ENCODE data around the gene CARS2. TPM values are rescaled to one million over a fixed set of nuclear protein-coding genes. Genes with fewer than 3 reads are reported as not detected.
A peak's percentile ranks its signal among the peaks of the same experiment; 100 is the strongest.

Gene CARS2
- polyA plus RNA-seq, 3 donors from 2014 or later: 40.8 to 54.5 (median 40.8) TPM

- H3K4me1 Mint-ChIP-seq: peaks cover 5% of the 10 kb centered on the region in 2 donors
- peaks cover 3 to 19% (median 6%) of the 10 kb centered on the region in 3 donors for H3K36me3 Mint-ChIP-seq
- peaks cover 0 to 10% (median 0%) of the 10 kb centered on the region in 3 donors for H3K27me3 Mint-ChIP-seq (ENCODE audit: low read depth in 3 of 3)
- DNase-seq: no peak
- H3K9me3 Mint-ChIP-seq: no peaks in the 10 kb centered on the region
- H3K4me3 Mint-ChIP-seq: no peak overlapping the region
- peak overlapping the region in 1 of 6 donors; percentile 29 for H3K27ac Mint-ChIP-seq
Observed at GRCh38 chr13:110642291-110642981, 63.5 kb downstream of the CARS2 start.

- Mint-ChIP-seq H3K9me3 (no peaks in the 10 kb centered on the region), H3K36me3 (peaks cover 3 to 19% (median 6%) of the 10 kb centered on the region in 3 donors), H3K4me3 (no peak overlapping the region), H3K27ac (no peak overlapping the region), H3K27me3 (ENCODE audit: low read depth in 3 of 3) (peaks cover 0 to 10% (median 0%) of the 10 kb centered on the region in 3 donors), H3K4me1 (peaks cover 5% of the 10 kb centered on the region in 2 donors)
- DNase-seq: no peak
Observed at GRCh38 chr13:110641055-110642015, 64.6 kb downstream of the CARS2 start.

- H3K27me3 Mint-ChIP-seq (ENCODE audit: low read depth in 3 of 3): peaks cover 0 to 10% (median under 1%) of the 10 kb centered on the region in 3 donors
- peaks cover 0 to 19% (median 6%) of the 10 kb centered on the region in 3 donors for H3K36me3 Mint-ChIP-seq
- no peak overlapping the region for H3K4me3 Mint-ChIP-seq
- peaks cover 5% of the 10 kb centered on the region in 2 donors for H3K4me1 Mint-ChIP-seq
- H3K27ac Mint-ChIP-seq: peak overlapping the region in 1 of 6 donors; percentile 40
- DNase-seq: no peak
- H3K9me3 Mint-ChIP-seq: no peaks in the 10 kb centered on the region
Observed at GRCh38 chr13:110640591-110641029, 65.3 kb downstream of the CARS2 start.

- no peak for DNase-seq
- Mint-ChIP-seq H3K4me3 (no peak overlapping the region), H3K36me3 (peaks cover 0 to 22% (median 6%) of the 10 kb centered on the region in 3 donors), H3K9me3 (no peaks in the 10 kb centered on the region), H3K27me3 (ENCODE audit: low read depth in 3 of 3) (peaks cover 0 to 10% (median 2%) of the 10 kb centered on the region in 3 donors), H3K27ac (peak overlapping the region in 3 of 6 donors; percentile 14 to 47 (median 19)), H3K4me1 (peaks cover 3 to 5% of the 10 kb centered on the region in 2 donors)
Observed at GRCh38 chr13:110639935-110640334, 66.0 kb downstream of the CARS2 start.

GRCh38 chr13:110638814-110639806 is 66.8 kb downstream of the CARS2 start:
- H3K27me3 Mint-ChIP-seq (ENCODE audit: low read depth in 3 of 3): peaks cover 0 to 8% (median 2%) of the 10 kb centered on the region in 3 donors
- peaks cover 0 to 19% (median 6%) of the 10 kb centered on the region in 3 donors for H3K36me3 Mint-ChIP-seq
- no peak for DNase-seq
- H3K9me3 Mint-ChIP-seq: no peaks in the 10 kb centered on the region
- H3K4me3 Mint-ChIP-seq: no peak overlapping the region
- no peaks in the 10 kb centered on the region for H3K4me1 Mint-ChIP-seq
- peak overlapping the region in 1 of 6 donors; percentile 14 for H3K27ac Mint-ChIP-seq

- no peaks in the 10 kb centered on the region for H3K4me1 Mint-ChIP-seq
- no peak overlapping the region for H3K4me3 Mint-ChIP-seq
- no peak for DNase-seq
- H3K36me3 Mint-ChIP-seq: peaks cover 0 to 17% (median 4%) of the 10 kb centered on the region in 3 donors
- H3K27me3 Mint-ChIP-seq (ENCODE audit: low read depth in 3 of 3): peaks cover 0 to 9% (median 2%) of the 10 kb centered on the region in 3 donors
- H3K9me3 Mint-ChIP-seq: no peaks in the 10 kb centered on the region
- no peak overlapping the region for H3K27ac Mint-ChIP-seq
Observed at GRCh38 chr13:110638257-110638656, 67.7 kb downstream of the CARS2 start.

- Mint-ChIP-seq H3K4me1 (no peaks in the 10 kb centered on the region), H3K4me3 (no peak overlapping the region), H3K27ac (no peak overlapping the region), H3K27me3 (ENCODE audit: low read depth in 3 of 3) (peaks cover 0 to 9% (median 2%) of the 10 kb centered on the region in 3 donors), H3K36me3 (peaks cover 0 to 17% (median 0%) of the 10 kb centered on the region in 3 donors), H3K9me3 (no peaks in the 10 kb centered on the region)
- DNase-seq: no peak
Observed at GRCh38 chr13:110637747-110638146, 68.2 kb downstream of the CARS2 start.

GRCh38 chr13:110637275-110637674 is 68.6 kb downstream of the CARS2 start:
- H3K27me3 Mint-ChIP-seq (ENCODE audit: low read depth in 3 of 3): peaks cover 0 to 8% (median 2%) of the 10 kb centered on the region in 3 donors
- H3K9me3 Mint-ChIP-seq: no peaks in the 10 kb centered on the region
- peaks cover 0 to 2% of the 10 kb centered on the region in 2 donors for H3K4me1 Mint-ChIP-seq
- no peak overlapping the region for H3K4me3 Mint-ChIP-seq
- no peak overlapping the region for H3K27ac Mint-ChIP-seq
- peaks cover 0 to 17% (median 0%) of the 10 kb centered on the region in 3 donors for H3K36me3 Mint-ChIP-seq
- no peak for DNase-seq

GRCh38 chr13:110636701-110637201 is 69.2 kb downstream of the CARS2 start:
- Mint-ChIP-seq H3K4me1 (peaks cover 0 to 6% of the 10 kb centered on the region in 2 donors), H3K27me3 (ENCODE audit: low read depth in 3 of 3) (peaks cover 0 to 8% (median 2%) of the 10 kb centered on the region in 3 donors), H3K4me3 (no peak overlapping the region), H3K36me3 (peaks cover 0 to 17% (median 0%) of the 10 kb centered on the region in 3 donors), H3K27ac (no peak overlapping the region), H3K9me3 (no peaks in the 10 kb centered on the region)
- no peak for DNase-seq

GRCh38 chr13:110636053-110636475 is 69.9 kb downstream of the CARS2 start:
- peaks cover 0 to 4% (median 2%) of the 10 kb centered on the region in 3 donors for H3K27me3 Mint-ChIP-seq (ENCODE audit: low read depth in 3 of 3)
- peaks cover 0 to 17% (median 0%) of the 10 kb centered on the region in 3 donors for H3K36me3 Mint-ChIP-seq
- H3K9me3 Mint-ChIP-seq: no peaks in the 10 kb centered on the region
- H3K4me3 Mint-ChIP-seq: no peak overlapping the region
- DNase-seq: no peak
- H3K27ac Mint-ChIP-seq: no peak overlapping the region
- H3K4me1 Mint-ChIP-seq: peaks cover 0 to 11% of the 10 kb centered on the region in 2 donors

GRCh38 chr13:110635405-110636002 is 70.4 kb downstream of the CARS2 start:
- Mint-ChIP-seq H3K4me1 (peaks cover 4 to 16% of the 10 kb centered on the region in 2 donors), H3K27ac (peak overlapping the region in 1 of 6 donors; percentile 14), H3K36me3 (peaks cover 0 to 17% (median 0%) of the 10 kb centered on the region in 3 donors), H3K4me3 (no peak overlapping the region), H3K27me3 (ENCODE audit: low read depth in 3 of 3) (peaks cover 0 to 4% (median 2%) of the 10 kb centered on the region in 3 donors), H3K9me3 (no peaks in the 10 kb centered on the region)
- DNase-seq: no peak

- Mint-ChIP-seq H3K27ac (no peak overlapping the region), H3K9me3 (no peaks in the 10 kb centered on the region), H3K4me3 (no peak overlapping the region), H3K27me3 (ENCODE audit: low read depth in 3 of 3) (peaks cover 0 to 4% (median 4%) of the 10 kb centered on the region in 3 donors), H3K36me3 (peaks cover 0 to 14% (median 2%) of the 10 kb centered on the region in 3 donors), H3K4me1 (peaks cover 12 to 26% of the 10 kb centered on the region in 2 donors)
- no peak for DNase-seq
Observed at GRCh38 chr13:110634558-110634957, 71.4 kb downstream of the CARS2 start.
